Muscle of leg (tissue), 11 donors: ENCODE measurements around the gene CCDC182. TPM values are rescaled to one million over a fixed set of nuclear protein-coding genes. Genes with fewer than 3 reads are reported as not detected.

ENCODE experiments used
- DNase-seq: peaks from one replicate; pipeline ENCODE4 v3.0.0; 2013
- H3K27ac ChIP-seq: one replicate; pipeline ENCODE4 v1.5.1; 2013; ENCODE audit warnings: mild to moderate bottlenecking, low read length, control low read depth
- H3K27me3 ChIP-seq: one replicate; pipeline ENCODE4 v1.6.1; 2013; ENCODE audit warnings: low read length; ENCODE audit not compliant: control insufficient read depth, insufficient read depth
- H3K36me3 ChIP-seq: one replicate; pipeline ENCODE4 v1.6.1; 2013; ENCODE audit warnings: low read length; ENCODE audit not compliant: control insufficient read depth, insufficient read depth
- H3K4me1 ChIP-seq: one replicate; pipeline ENCODE4 v1.6.1; 2013; ENCODE audit warnings: low read length; ENCODE audit not compliant: control insufficient read depth, insufficient read depth
- H3K4me3 ChIP-seq: one replicate; pipeline ENCODE4 v1.5.1; 2013; ENCODE audit warnings: low read length, control low read depth
- H3K9me3 ChIP-seq: replicated peaks from 2 replicates; pipeline ENCODE4 v1.6.1; 2013; ENCODE audit warnings: low read depth, low read length; ENCODE audit not compliant: control insufficient read depth
- WGBS: methylation state at CpG from one replicate; pipeline ENCODE4 v1.1.5; 2013; ENCODE audit warnings: missing lambda C conversion rate; ENCODE audit not compliant: insufficient coverage; 5-methylcytosine and 5-hydroxymethylcytosine counted together
- polyA plus RNA-seq, 8 donors: library from polyadenylated mRNA; unstranded; fragments of 120-200 nt; gene quantifications; one replicate each; pipeline versions ENCODE4 v1.2.1 to v1.2.3, GENCODE V29; 2013; ENCODE audit warnings: inconsistent platforms in 1 of 8, low replicate concordance in 1 of 8; ENCODE audit not compliant: insufficient read length in 8 of 8, insufficient read depth in 1 of 8
- total RNA-seq: library from RNA; stranded (reverse); fragments of 120-200 nt; gene quantifications from one replicate; pipeline ENCODE4 v1.2.4, GENCODE V29; 2013

CCDC182 gene
- total and polyA plus RNA-seq, 9 donors: not detected

GRCh38 chr17:57730026-57730701 lies 14.9 kb downstream of the CCDC182 start:
- no peak for DNase-seq
- WGBS: 84% methylated on average over 3 of the region's 3 CpGs
- no peaks in the 10 kb centered on the region for H3K36me3 ChIP-seq

GRCh38 chr17:57727630-57728175 lies 17.4 kb downstream of the CCDC182 start:
- Histone ChIP-seq H3K27me3 (peaks cover 5% of the 10 kb centered on the region), H3K9me3 (no peaks in the 10 kb centered on the region), H3K4me1 (peaks cover 25% of the 10 kb centered on the region), H3K36me3 (no peaks in the 10 kb centered on the region), H3K4me3 (no peak overlapping the region), H3K27ac (no peak overlapping the region)
- DNase-seq: no peak
- 32% methylated on average over 3 of the region's 8 CpGs for whole genome bisulfite sequencing

More at GRCh38 chr17:57730026-57730701, 14.9 kb downstream of the CCDC182 start:
- Histone ChIP-seq H3K9me3 (no peaks in the 10 kb centered on the region), H3K4me3 (no peak overlapping the region), H3K27ac (no peak overlapping the region), H3K4me1 (peaks cover 5% of the 10 kb centered on the region), H3K27me3 (peaks cover 6% of the 10 kb centered on the region)

- Histone ChIP-seq H3K4me1 (peaks cover 34% of the 10 kb centered on the region), H3K36me3 (no peaks in the 10 kb centered on the region), H3K9me3 (no peaks in the 10 kb centered on the region), H3K27ac (no peak overlapping the region), H3K4me3 (no peak overlapping the region), H3K27me3 (peaks cover 6% of the 10 kb centered on the region)
- WGBS: 93% methylated on average over 3 of the region's 5 CpGs
- DNase-seq: no peak
These were observed 18.3 kb downstream of the CCDC182 start for GRCh38 chr17:57726838-57727237.

- DNase-seq: no peak
- peaks cover 6% of the 10 kb centered on the region for H3K27me3 ChIP-seq
- WGBS: 59% methylated on average over 7 of the region's 9 CpGs
- no peaks in the 10 kb centered on the region for H3K36me3 ChIP-seq
- peaks cover 34% of the 10 kb centered on the region for H3K4me1 ChIP-seq
- no peak overlapping the region for H3K27ac ChIP-seq
- H3K9me3 ChIP-seq: no peaks in the 10 kb centered on the region
- H3K4me3 ChIP-seq: no peak overlapping the region
These were observed 18.8 kb downstream of the CCDC182 start for GRCh38 chr17:57726213-57726790.

- H3K27me3 ChIP-seq: peaks cover 5% of the 10 kb centered on the region
- H3K27ac ChIP-seq: peak overlapping the region; percentile 20
- whole genome bisulfite sequencing: 95% methylated on average over 4 of the region's 5 CpGs
- DNase-seq: no peak
- H3K36me3 ChIP-seq: no peaks in the 10 kb centered on the region
- H3K4me1 ChIP-seq: peaks cover 34% of the 10 kb centered on the region
- H3K9me3 ChIP-seq: no peaks in the 10 kb centered on the region
- no peak overlapping the region for H3K4me3 ChIP-seq
These were observed 20.4 kb downstream of the CCDC182 start for GRCh38 chr17:57724729-57725125.

GRCh38 chr17:57724026-57724728 lies 20.9 kb downstream of the CCDC182 start:
- Histone ChIP-seq H3K4me3 (no peak overlapping the region), H3K27me3 (peaks cover 8% of the 10 kb centered on the region), H3K9me3 (no peaks in the 10 kb centered on the region), H3K27ac (peak overlapping the region; percentile 69), H3K36me3 (no peaks in the 10 kb centered on the region), H3K4me1 (peaks cover 34% of the 10 kb centered on the region)
- 41% methylated on average over 11 of the region's 14 CpGs for WGBS
- no peak for DNase-seq

GRCh38 chr17:57723427-57724025 lies 21.6 kb downstream of the CCDC182 start:
- Histone ChIP-seq H3K36me3 (no peaks in the 10 kb centered on the region), H3K4me3 (no peak overlapping the region), H3K9me3 (no peaks in the 10 kb centered on the region), H3K27me3 (peaks cover 13% of the 10 kb centered on the region), H3K27ac (peak overlapping the region; percentile 69), H3K4me1 (peaks cover 34% of the 10 kb centered on the region)
- no peak for DNase-seq
- 56% methylated on average over 11 of the region's 13 CpGs for WGBS

- DNase-seq: peak; percentile 30
- Histone ChIP-seq H3K27me3 (peaks cover 13% of the 10 kb centered on the region), H3K9me3 (no peaks in the 10 kb centered on the region), H3K36me3 (no peaks in the 10 kb centered on the region), H3K27ac (peak overlapping the region; percentile 69), H3K4me1 (peaks cover 32% of the 10 kb centered on the region), H3K4me3 (no peak overlapping the region)
- WGBS: no CpG with 5 or more reads among the region's 7 CpGs
These were observed 22.4 kb downstream of the CCDC182 start for GRCh38 chr17:57722704-57723043.

- Histone ChIP-seq H3K9me3 (no peaks in the 10 kb centered on the region), H3K27ac (no peak overlapping the region), H3K4me3 (no peak overlapping the region), H3K27me3 (peaks cover 14% of the 10 kb centered on the region), H3K4me1 (peaks cover 29% of the 10 kb centered on the region), H3K36me3 (no peaks in the 10 kb centered on the region)
- 93% methylated on average over 3 of the region's 3 CpGs for WGBS
- DNase-seq: no peak
These were observed 23.0 kb downstream of the CCDC182 start for GRCh38 chr17:57721967-57722703.
